IPS-18c (cell line): ENCODE data around the gene CLIP4.

Experiments used
- H3K4me3 ChIP-seq: 2 replicates; pipeline ENCODE4 v1.7.0; 2013; ENCODE audit warnings: low read depth, mild to moderate bottlenecking, low read length, moderate library complexity; ENCODE audit not compliant: insufficient read depth
- H3K9me3 ChIP-seq: one replicate; pipeline ENCODE4 v1.6.1; 2013; ENCODE audit warnings: mild to moderate bottlenecking, low read length, moderate library complexity; ENCODE audit not compliant: control insufficient read depth, insufficient read depth

Gene CLIP4

GRCh38 chr2:29115797-29116781 is 874 bp downstream of the CLIP4 start:
- peak overlapping the region; percentile 49 for H3K4me3 ChIP-seq
- H3K9me3 ChIP-seq = no peaks in the 10 kb centered on the region

GRCh38 chr2:29117636-29118303 is 2.6 kb downstream of the CLIP4 start:
- Histone ChIP-seq H3K9me3 (no peaks in the 10 kb centered on the region), H3K4me3 (no peak overlapping the region)

- Histone ChIP-seq H3K9me3 (no peaks in the 10 kb centered on the region), H3K4me3 (no peak overlapping the region)
Observed at GRCh38 chr2:29119211-29119610, 4.0 kb downstream of the CLIP4 start.

- no peak overlapping the region for H3K4me3 ChIP-seq
- H3K9me3 ChIP-seq = no peaks in the 10 kb centered on the region
Observed at GRCh38 chr2:29120846-29121245, 5.6 kb downstream of the CLIP4 start.

GRCh38 chr2:29123617-29124349 is 8.6 kb downstream of the CLIP4 start:
- no peaks in the 10 kb centered on the region for H3K9me3 ChIP-seq
- no peak overlapping the region for H3K4me3 ChIP-seq

DNA sequence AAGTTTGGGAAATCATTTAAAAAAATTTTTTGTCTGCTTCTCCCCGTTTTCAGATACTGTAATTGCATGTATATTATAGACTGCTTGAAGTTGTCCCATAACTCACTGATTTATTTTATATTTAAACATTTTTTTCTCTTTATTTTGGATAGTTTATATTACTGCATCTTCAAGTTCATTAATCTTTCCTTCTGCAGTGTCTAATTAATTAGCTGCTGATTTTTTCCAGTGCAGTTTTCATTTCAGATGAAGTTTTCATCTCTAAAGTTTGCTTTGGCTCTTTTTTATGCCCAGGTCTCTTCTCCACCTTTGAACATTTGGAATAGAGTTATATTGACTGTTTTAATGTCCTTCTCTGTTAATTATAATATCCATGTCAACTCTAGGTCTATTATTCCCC is 9.3 kb downstream of the CLIP4 start:
- H3K9me3 ChIP-seq = no peaks in the 10 kb centered on the region
- H3K4me3 ChIP-seq = no peak overlapping the region

- no peaks in the 10 kb centered on the region for H3K9me3 ChIP-seq
- H3K4me3 ChIP-seq = no peak overlapping the region
Observed at GRCh38 chr2:29129586-29130281, 14.5 kb downstream of the CLIP4 start.

DNA sequence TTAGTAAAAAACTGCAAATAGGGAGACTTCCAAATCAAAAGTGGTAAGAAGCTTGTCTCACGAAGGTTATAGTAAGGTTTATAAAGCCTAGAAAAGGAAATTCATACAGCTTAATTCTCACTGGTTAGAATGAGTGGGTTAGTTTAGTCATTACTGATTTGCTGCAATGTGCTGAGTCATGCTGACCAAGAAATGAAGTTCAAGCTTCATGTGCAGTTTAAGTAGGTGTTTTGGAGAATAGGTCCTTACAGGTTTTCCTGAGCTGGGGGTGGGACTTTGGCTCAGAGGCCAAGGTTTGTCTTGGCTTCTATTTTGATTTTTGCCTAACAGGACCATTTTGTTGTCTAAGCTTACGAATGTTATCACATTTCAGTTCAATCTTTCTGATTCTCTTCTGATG is 15.1 kb downstream of the CLIP4 start:
- no peaks in the 10 kb centered on the region for H3K9me3 ChIP-seq

DNA sequence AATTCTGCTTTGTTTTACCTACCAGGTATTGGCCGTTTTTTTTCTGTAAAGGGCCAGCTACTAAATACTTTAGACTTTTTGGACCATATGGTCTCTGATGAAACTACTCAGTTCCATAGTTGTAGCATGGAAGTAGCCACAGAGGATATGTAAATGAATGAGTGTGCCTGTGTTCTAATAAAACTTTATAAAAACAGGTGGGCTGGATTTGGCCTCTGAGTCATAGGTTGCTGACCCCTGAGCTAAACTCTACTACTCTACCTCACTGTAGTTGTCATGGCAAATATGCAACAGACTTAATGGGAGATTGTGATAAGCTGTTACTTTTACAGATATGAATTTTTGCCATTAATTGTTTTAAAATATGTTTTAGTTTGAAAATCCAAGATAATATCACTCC is 19.7 kb downstream of the CLIP4 start:
- no peak overlapping the region for H3K4me3 ChIP-seq

More for the DNA sequence above, 15.1 kb downstream of the CLIP4 start:
- no peak overlapping the region for H3K4me3 ChIP-seq

GRCh38 chr2:29139152-29139551 is 23.9 kb downstream of the CLIP4 start:
- Histone ChIP-seq H3K4me3 (no peak overlapping the region), H3K9me3 (peaks cover 4% of the 10 kb centered on the region)

More for the DNA sequence above, 19.7 kb downstream of the CLIP4 start:
- peaks cover 2% of the 10 kb centered on the region for H3K9me3 ChIP-seq

DNA sequence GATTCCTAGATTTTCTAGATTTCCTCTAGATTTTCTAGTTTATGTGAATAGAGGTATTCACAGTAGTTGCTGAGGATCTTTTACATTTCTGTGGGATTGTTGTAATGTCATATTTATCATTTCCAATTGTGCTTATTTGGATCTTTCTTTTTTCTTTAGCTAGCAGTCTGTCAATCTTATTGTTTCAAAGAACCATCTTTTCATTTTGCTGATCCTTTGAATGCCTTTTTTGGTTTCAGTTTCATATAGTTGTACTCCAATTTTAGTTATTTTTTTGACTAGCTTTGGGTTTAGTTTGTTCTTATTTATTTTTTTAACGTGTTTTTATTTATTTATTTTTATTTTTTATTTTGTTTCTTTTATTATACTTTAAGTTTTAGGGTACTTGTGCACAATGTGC is 24.5 kb downstream of the CLIP4 start:
- Histone ChIP-seq H3K4me3 (no peak overlapping the region), H3K9me3 (peaks cover 4% of the 10 kb centered on the region)

DNA sequence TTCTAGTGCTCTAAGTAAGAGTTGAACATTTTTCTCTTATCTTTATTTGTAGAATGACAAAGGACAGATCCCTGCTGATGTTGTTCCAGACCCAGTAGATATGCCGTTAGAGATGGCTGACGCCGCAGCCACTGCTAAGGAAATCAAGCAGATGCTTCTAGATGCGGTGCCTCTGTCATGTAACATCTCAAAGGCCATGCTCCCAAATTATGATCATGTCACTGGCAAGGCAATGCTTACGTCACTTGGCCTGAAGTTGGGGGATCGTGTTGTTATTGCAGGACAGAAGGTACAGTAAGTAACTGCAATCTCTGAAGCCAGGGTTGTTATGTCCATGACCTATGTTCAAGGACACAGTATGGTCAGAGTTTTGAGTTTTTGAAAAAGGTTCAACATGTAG is 28.4 kb downstream of the CLIP4 start:
- Histone ChIP-seq H3K4me3 (no peak overlapping the region), H3K9me3 (peaks cover 2% of the 10 kb centered on the region)

GRCh38 chr2:29146197-29146596 is 31.0 kb downstream of the CLIP4 start:
- no peak overlapping the region for H3K4me3 ChIP-seq
- H3K9me3 ChIP-seq = no peaks in the 10 kb centered on the region

DNA sequence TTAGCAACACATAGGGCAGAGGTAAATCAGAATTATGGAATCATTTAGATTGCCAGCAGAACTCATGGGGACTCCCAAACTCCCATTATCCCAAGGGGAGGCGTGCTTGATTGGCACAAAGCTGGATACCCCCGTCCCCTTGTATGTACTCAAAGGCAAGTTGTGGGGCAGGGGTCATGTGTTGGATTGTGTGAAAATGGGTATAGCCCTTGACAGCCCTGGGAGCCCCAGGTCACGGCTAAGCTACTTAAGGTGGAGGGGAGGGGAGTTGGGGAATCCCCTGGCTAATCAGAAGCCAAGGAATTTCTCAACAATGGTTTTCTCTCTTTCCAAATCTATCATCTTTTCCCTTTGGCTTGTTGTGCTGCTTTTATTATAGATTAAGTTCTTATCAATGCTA is 32.7 kb downstream of the CLIP4 start:
- Histone ChIP-seq H3K9me3 (no peaks in the 10 kb centered on the region), H3K4me3 (no peak overlapping the region)

- no peak overlapping the region for H3K4me3 ChIP-seq
- no peaks in the 10 kb centered on the region for H3K9me3 ChIP-seq
Observed at GRCh38 chr2:29154610-29155009, 39.4 kb downstream of the CLIP4 start.

- Histone ChIP-seq H3K4me3 (no peak overlapping the region), H3K9me3 (no peaks in the 10 kb centered on the region)
Observed at GRCh38 chr2:29155578-29155977, 40.4 kb downstream of the CLIP4 start.

DNA sequence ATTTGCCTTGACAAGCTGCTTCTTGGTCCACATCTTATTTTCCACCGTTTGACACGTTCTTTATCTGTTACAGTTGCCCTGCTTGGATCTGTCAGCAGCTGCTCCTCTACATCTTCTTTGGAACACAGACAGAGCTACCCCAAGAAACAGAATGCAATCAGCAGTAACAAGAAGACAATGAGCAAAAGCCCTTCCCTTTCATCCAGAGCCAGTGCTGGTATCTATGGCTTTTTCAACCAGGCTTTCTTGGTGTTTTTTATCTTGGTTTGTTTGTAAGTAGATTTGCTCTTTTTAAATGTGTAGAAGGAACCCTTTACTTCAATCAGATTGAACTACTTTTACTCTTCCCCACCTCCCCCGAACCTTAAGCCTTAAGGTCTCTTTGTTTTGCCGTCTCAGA is 41.9 kb downstream of the CLIP4 start:
- H3K4me3 ChIP-seq = no peak overlapping the region
- no peaks in the 10 kb centered on the region for H3K9me3 ChIP-seq
